Activated T-helper 1 cell treated with anti-CD3 and anti-CD28 coated beads, Interleukin-12 subunit alpha, Interleukin-12 subunit beta, Interleukin-2, Interleukin-4 antibody, amounts not matched to agents 30 ng/mL and 10 ng/mL and 1 ng/mL, durations not matched to agents 14 hours and 24 hours and 36 hours (primary cell): Measurements from ENCODE around the gene KAZN. TPM values are rescaled to one million over a fixed set of nuclear protein-coding genes. Genes with fewer than 3 reads are reported as not detected.

Experiments used
- DNase-seq: peaks from one replicate; pipeline ENCODE4 v3.0.0; 2021; ENCODE audit warnings: low spot score
- H3K27ac Mint-ChIP-seq: one replicate; pipeline ENCODE4 v1.8.0; 2021; ENCODE audit warnings: mild to moderate bottlenecking, mixed read lengths
- H3K27me3 Mint-ChIP-seq: one replicate; pipeline ENCODE4 v1.8.0; 2022; ENCODE audit warnings: mild to moderate bottlenecking, moderate library complexity, mixed read lengths; ENCODE audit not compliant: insufficient read depth
- H3K36me3 Mint-ChIP-seq: one replicate; pipeline ENCODE4 v1.8.0; 2021; ENCODE audit warnings: low read depth, mixed read lengths
- H3K4me1 Mint-ChIP-seq: one replicate; pipeline ENCODE4 v1.8.0; 2021; ENCODE audit warnings: low read depth, mixed read lengths
- H3K4me3 Mint-ChIP-seq: one replicate; pipeline ENCODE4 v1.8.0; 2021; ENCODE audit warnings: mild to moderate bottlenecking, moderate library complexity, mixed read lengths
- H3K9me3 Mint-ChIP-seq: one replicate; pipeline ENCODE4 v1.8.0; 2021; ENCODE audit warnings: mixed read lengths
- intact Hi-C: fragments of 100-400 bp; cut with micrococcal nuclease; formaldehyde crosslinking; loops from one replicate; pipeline ENCODE4 v1.15.1; 2024
- total RNA-seq: library from RNA; stranded (reverse); gene quantifications from 2 replicates; pipeline ENCODE4 v1.2.3, GENCODE V29; 2022

KAZN gene
- total RNA-seq, 1 donor from 2014 or later = 0.54 TPM

DNA sequence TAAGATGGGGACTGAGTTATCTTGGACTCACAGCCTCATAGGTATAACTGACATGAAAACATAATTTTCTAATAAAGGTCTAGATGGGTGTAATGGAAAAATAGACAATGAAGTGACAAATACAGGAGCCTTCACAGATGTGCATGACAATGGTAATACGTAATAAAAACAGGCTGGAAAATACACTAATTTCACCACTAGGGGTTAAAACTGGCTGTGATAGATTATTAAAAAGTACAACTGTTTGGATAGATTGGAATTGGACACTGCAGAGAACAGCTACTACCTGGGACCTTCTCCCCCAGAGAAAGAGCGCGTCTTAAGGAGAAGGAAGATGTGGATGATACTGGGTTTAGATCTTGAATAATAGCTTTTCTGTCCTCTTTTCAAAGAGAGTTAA lies 9.8 kb downstream of the KAZN start:
- no peak overlapping the region for H3K4me3 Mint-ChIP-seq
- DNase-seq = no peak
- no peaks in the 10 kb centered on the region for H3K9me3 Mint-ChIP-seq
- intact Hi-C loops = no loop called here
- no peaks in the 10 kb centered on the region for H3K36me3 Mint-ChIP-seq
- H3K4me1 Mint-ChIP-seq = no peaks in the 10 kb centered on the region
- no peak overlapping the region for H3K27ac Mint-ChIP-seq
- no peaks in the 10 kb centered on the region for H3K27me3 Mint-ChIP-seq

GRCh38 chr1:14610761-14611160 lies 12.3 kb downstream of the KAZN start:
- Mint-ChIP-seq H3K4me1 (no peaks in the 10 kb centered on the region), H3K4me3 (no peak overlapping the region), H3K36me3 (no peaks in the 10 kb centered on the region), H3K27ac (no peak overlapping the region), H3K9me3 (peaks cover 4% of the 10 kb centered on the region), H3K27me3 (peaks cover 2% of the 10 kb centered on the region)
- DNase-seq = no peak
- intact Hi-C loops = no loop called here

DNA sequence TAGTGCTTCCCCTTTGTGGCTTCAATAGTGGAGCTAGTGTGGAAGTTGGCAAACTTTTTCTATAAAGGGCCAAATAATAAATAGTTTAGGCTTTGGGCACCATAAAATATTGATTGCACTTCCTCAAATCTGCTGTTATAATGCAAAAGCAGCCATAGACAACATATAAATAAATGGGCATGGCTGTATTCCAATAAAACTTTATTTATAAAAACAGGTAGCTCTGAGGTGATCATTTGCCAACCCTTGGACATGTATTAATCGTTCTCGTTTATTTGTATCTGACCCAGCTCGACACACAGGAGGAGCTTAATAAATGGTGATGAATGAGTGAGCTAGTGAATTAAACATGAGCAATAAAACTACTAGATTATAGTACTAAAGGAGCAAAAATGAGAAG lies 13.3 kb downstream of the KAZN start:
- H3K9me3 Mint-ChIP-seq = peaks cover 4% of the 10 kb centered on the region
- peaks cover 2% of the 10 kb centered on the region for H3K27me3 Mint-ChIP-seq
- no peak for DNase-seq
- no peak overlapping the region for H3K27ac Mint-ChIP-seq
- H3K4me1 Mint-ChIP-seq = no peaks in the 10 kb centered on the region
- H3K4me3 Mint-ChIP-seq = no peak overlapping the region
- no peaks in the 10 kb centered on the region for H3K36me3 Mint-ChIP-seq
- intact Hi-C loops = no loop called here

DNA sequence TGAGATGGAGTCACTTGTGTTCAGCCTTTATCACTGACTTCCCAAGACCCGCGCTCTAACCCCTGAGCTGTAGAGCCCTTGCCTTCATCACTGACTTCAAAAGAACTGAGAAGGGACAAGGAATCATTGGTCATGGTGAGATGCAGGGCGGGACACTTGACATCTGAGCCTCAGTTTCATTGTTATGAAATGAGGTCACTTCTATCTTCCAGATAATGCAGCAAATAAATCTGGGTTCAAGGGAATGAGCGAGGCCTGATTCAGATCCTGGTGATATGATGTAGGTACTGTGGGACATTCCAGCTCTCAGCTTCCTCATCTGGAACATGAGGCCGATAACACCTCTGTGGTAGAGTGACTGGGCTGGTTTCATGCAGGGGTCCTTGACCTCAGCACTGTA lies 13.8 kb downstream of the KAZN start:
- H3K4me1 Mint-ChIP-seq = no peaks in the 10 kb centered on the region
- H3K36me3 Mint-ChIP-seq = no peaks in the 10 kb centered on the region
- no peak overlapping the region for H3K4me3 Mint-ChIP-seq
- intact Hi-C loops = no loop called here
- DNase-seq = no peak
- H3K27me3 Mint-ChIP-seq = peaks cover 2% of the 10 kb centered on the region
- peaks cover 4% of the 10 kb centered on the region for H3K9me3 Mint-ChIP-seq
- H3K27ac Mint-ChIP-seq = no peak overlapping the region

DNA sequence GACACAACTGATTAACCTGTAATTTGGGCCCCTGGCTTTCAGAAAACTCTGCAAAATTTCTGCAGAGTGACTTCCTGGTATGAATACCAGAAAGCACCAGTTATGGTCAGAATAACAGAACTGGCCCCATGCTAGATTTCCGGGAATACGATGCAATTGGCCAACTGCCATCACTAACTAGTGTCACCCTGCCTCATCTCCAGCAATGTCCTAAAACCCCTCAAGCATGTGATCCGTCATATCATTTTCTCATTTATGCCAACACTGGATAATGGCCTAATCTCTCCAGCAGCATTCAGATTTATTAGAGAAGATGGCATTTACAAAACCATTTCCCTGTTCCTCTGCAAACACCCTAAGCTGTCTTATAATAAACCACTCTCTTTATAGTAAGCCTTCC lies 15.4 kb downstream of the KAZN start:
- H3K9me3 Mint-ChIP-seq = peaks cover 4% of the 10 kb centered on the region
- H3K27ac Mint-ChIP-seq = no peak overlapping the region
- no peak for DNase-seq
- intact Hi-C loops = no loop called here
- H3K4me1 Mint-ChIP-seq = no peaks in the 10 kb centered on the region
- H3K36me3 Mint-ChIP-seq = no peaks in the 10 kb centered on the region
- H3K4me3 Mint-ChIP-seq = no peak overlapping the region
- H3K27me3 Mint-ChIP-seq = peaks cover 2% of the 10 kb centered on the region

- no peaks in the 10 kb centered on the region for H3K4me1 Mint-ChIP-seq
- peaks cover 4% of the 10 kb centered on the region for H3K9me3 Mint-ChIP-seq
- peaks cover 2% of the 10 kb centered on the region for H3K27me3 Mint-ChIP-seq
- H3K4me3 Mint-ChIP-seq = no peak overlapping the region
- intact Hi-C loops = no loop called here
- no peaks in the 10 kb centered on the region for H3K36me3 Mint-ChIP-seq
- DNase-seq = no peak
- H3K27ac Mint-ChIP-seq = no peak overlapping the region
These were observed 15.9 kb downstream of the KAZN start for GRCh38 chr1:14614341-14614740.

GRCh38 chr1:14615549-14616218 lies 17.2 kb downstream of the KAZN start:
- Mint-ChIP-seq H3K4me3 (no peak overlapping the region), H3K36me3 (no peaks in the 10 kb centered on the region), H3K27me3 (peaks cover 2% of the 10 kb centered on the region), H3K4me1 (no peaks in the 10 kb centered on the region), H3K9me3 (peaks cover 4% of the 10 kb centered on the region), H3K27ac (no peak overlapping the region)
- DNase-seq = no peak
- intact Hi-C loops = no loop called here

- Mint-ChIP-seq H3K27me3 (peaks cover 2% of the 10 kb centered on the region), H3K4me1 (no peaks in the 10 kb centered on the region), H3K4me3 (no peak overlapping the region), H3K9me3 (peaks cover 4% of the 10 kb centered on the region), H3K36me3 (no peaks in the 10 kb centered on the region), H3K27ac (no peak overlapping the region)
- intact Hi-C loops = no loop called here
- no peak for DNase-seq
These were observed 18.3 kb downstream of the KAZN start for GRCh38 chr1:14616632-14617396.

DNA sequence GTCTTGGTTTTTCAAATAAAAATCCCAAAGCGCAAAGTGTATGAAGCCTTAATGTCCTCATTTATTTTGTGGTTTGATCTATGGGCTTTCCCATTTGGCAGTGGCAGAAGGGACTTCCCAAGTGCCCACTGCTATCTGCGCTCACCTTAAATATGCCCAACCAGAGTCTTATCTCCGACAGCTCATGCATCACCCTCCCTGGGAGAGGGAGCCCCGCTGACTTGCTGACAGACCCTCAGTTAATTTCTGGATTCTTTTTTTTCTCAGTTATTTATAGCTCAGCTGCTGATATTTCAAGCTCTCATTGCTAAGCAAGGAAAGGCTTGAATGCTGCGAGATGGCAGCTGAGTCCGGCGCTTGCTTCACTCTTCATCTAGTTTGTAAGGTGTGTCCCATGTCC lies 19.3 kb downstream of the KAZN start:
- H3K27ac Mint-ChIP-seq = no peak overlapping the region
- no peak overlapping the region for H3K4me3 Mint-ChIP-seq
- peaks cover 4% of the 10 kb centered on the region for H3K9me3 Mint-ChIP-seq
- H3K27me3 Mint-ChIP-seq = peaks cover 2% of the 10 kb centered on the region
- no peaks in the 10 kb centered on the region for H3K4me1 Mint-ChIP-seq
- no peak for DNase-seq
- intact Hi-C loops = no loop called here
- H3K36me3 Mint-ChIP-seq = no peaks in the 10 kb centered on the region

GRCh38 chr1:14620941-14621340 lies 22.5 kb downstream of the KAZN start:
- H3K9me3 Mint-ChIP-seq = no peaks in the 10 kb centered on the region
- intact Hi-C loops = no loop called here
- no peak for DNase-seq
- H3K27me3 Mint-ChIP-seq = no peaks in the 10 kb centered on the region
- H3K4me1 Mint-ChIP-seq = no peaks in the 10 kb centered on the region
- H3K36me3 Mint-ChIP-seq = no peaks in the 10 kb centered on the region
- no peak overlapping the region for H3K4me3 Mint-ChIP-seq
- H3K27ac Mint-ChIP-seq = no peak overlapping the region

DNA sequence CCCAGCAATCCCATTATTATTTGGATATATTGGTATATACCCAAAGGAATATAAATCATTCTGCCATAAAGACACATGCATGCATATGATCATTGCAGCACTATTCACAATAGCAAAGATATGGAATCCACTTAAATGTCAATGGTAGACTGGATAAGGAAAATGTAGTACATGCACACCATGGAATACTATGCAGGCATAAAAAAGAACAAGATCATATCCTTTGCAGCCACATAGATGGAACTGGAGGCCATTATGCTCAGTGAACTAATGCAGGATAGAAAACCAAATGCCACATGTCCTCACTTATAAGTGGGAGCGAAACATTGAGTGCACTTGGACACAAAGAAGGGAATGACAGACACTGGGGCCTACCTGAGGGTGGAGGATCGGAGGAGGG lies 24.6 kb downstream of the KAZN start:
- intact Hi-C loops = no loop called here
- H3K36me3 Mint-ChIP-seq = no peaks in the 10 kb centered on the region
- DNase-seq = no peak
- no peaks in the 10 kb centered on the region for H3K4me1 Mint-ChIP-seq
- H3K4me3 Mint-ChIP-seq = no peak overlapping the region
- no peaks in the 10 kb centered on the region for H3K27me3 Mint-ChIP-seq
- H3K9me3 Mint-ChIP-seq = no peaks in the 10 kb centered on the region
- no peak overlapping the region for H3K27ac Mint-ChIP-seq

DNA sequence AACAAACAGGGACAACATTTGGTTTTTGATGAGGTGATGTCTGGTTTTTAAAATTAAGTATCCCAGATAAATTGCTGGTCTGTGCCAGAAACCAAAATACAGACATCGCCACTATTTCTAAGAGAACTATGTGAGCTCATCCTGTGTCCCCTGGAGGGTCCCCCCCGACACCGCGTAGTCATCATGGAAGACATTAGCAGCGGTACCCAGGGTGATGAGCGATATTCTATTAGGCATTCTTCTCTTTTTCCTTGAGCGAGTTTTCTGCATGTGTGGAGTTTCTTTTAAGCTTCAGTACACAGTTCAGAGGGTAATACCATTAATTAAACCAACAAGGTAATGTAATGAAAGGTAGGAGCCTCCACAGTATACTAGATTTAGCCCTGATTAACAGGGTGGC lies 26.5 kb downstream of the KAZN start:
- H3K27me3 Mint-ChIP-seq = no peaks in the 10 kb centered on the region
- DNase-seq = no peak
- no peaks in the 10 kb centered on the region for H3K4me1 Mint-ChIP-seq
- H3K9me3 Mint-ChIP-seq = no peaks in the 10 kb centered on the region
- H3K27ac Mint-ChIP-seq = no peak overlapping the region
- no peak overlapping the region for H3K4me3 Mint-ChIP-seq
- no peaks in the 10 kb centered on the region for H3K36me3 Mint-ChIP-seq
- intact Hi-C loops = no loop called here

GRCh38 chr1:14625572-14625971 lies 27.1 kb downstream of the KAZN start:
- Mint-ChIP-seq H3K27ac (no peak overlapping the region), H3K27me3 (no peaks in the 10 kb centered on the region), H3K4me3 (no peak overlapping the region), H3K36me3 (no peaks in the 10 kb centered on the region), H3K9me3 (no peaks in the 10 kb centered on the region), H3K4me1 (no peaks in the 10 kb centered on the region)
- no peak for DNase-seq
- intact Hi-C loops = no loop called here
